Uterus (tissue), 4 donors: ENCODE results near the gene RIF1. TPM values are rescaled to one million over a fixed set of nuclear protein-coding genes. Genes with fewer than 3 reads are reported as not detected.

Source experiments
- DNase-seq, 2 donors: peaks; one replicate each; pipeline ENCODE4 v3.0.0-alpha.2; 2019 to 2020
- H3K27ac ChIP-seq, 2 donors: fragments of 200-600 bp; sonication (generic); 1 replicate in 1 of 2; 2 replicates in 1 of 2; pipeline ENCODE4 v1.5.1; 2016 to 2018
- H3K27me3 ChIP-seq, 2 donors: fragments of 200-600 bp; sonication (generic); one replicate each; pipeline ENCODE4 v1.5.1; 2018 to 2019; ENCODE audit warnings: control low read depth in 1 of 2
- H3K36me3 ChIP-seq, 2 donors: fragments of 200-600 bp; sonication (generic); one replicate each; pipeline ENCODE4 v1.5.1; 2019; ENCODE audit warnings: control low read depth in 1 of 2
- H3K4me1 ChIP-seq, 2 donors: fragments of 200-600 bp; sonication (generic); one replicate each; pipeline ENCODE4 v1.5.1; 2018 to 2019; ENCODE audit warnings: control low read depth in 1 of 2
- H3K4me3 ChIP-seq, 2 donors: fragments of 200-600 bp; sonication (generic); 1 replicate in 1 of 2; 2 replicates in 1 of 2; pipeline ENCODE4 v1.5.1; 2018 to 2019; ENCODE audit warnings: mild to moderate bottlenecking in 1 of 2
- H3K9me3 ChIP-seq, 2 donors: fragments of 200-600 bp; sonication (generic); one replicate each; pipeline ENCODE4 v1.5.1; 2019; ENCODE audit warnings: control low read depth in 1 of 2
- POLR2A ChIP-seq, 2 donors: fragments of 450-650 bp; IDR thresholded peaks; one replicate each; pipeline ENCODE4 v1.6.1; 2016; ENCODE audit warnings: antibody characterized with exemption in 2 of 2, mild to moderate bottlenecking in 1 of 2, moderate library complexity in 1 of 2
- intact Hi-C: fragments of 100-400 bp; cut with DNase I; formaldehyde crosslinking; loops from one replicate; pipeline ENCODE4 v1.15.1; 2023; ENCODE audit warnings: low total_unique reads
- total RNA-seq, 4 donors: library from RNA; depleted of rRNA in 3 of 4; stranded (reverse); fragments of >200 nt in 3 of 4; gene quantifications; one replicate each; pipeline versions ENCODE4 v1.1.0 to v1.2.4, GENCODE V29; 2014 to 2023
- TF ChIP-seq, protein P1 (sequence below), 4 experiments: fragments of 200-600 bp in 2 of 4; fragments of 450-650 bp in 2 of 4; sonication (generic) in 2 of 4; IDR thresholded peaks; one replicate each; pipeline ENCODE4 v1.5.1; 2016 to 2019; ENCODE audit warnings: antibody characterized with exemption in 4 of 4, mild to moderate bottlenecking in 2 of 4, moderate library complexity in 1 of 4
- donor health status: DM: yes; HTN: yes; CAD: no.

Gene RIF1
- total RNA-seq, 4 donors from 2014 or later, result 19.0 to 99.6 (median 56.3) TPM

DNA sequence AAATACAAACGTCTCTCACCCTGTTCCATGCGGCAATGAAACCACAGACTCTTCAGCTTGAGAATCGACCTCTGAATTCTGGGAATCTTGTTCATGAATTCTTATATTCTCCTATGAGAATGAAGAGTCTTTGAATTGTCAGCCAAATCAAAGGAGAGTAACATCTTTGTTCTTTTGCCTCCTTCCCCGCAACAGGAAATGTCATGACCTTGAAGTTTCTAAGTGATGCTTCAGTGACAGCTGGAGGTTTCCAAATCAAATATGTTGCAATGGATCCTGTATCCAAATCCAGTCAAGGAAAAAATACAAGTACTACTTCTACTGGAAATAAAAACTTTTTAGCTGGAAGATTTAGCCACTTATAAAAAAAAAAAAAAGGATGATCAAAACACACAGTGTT lies 30.5 kb upstream of the RIF1 start:
- TF ChIP-seq, protein P1, sequence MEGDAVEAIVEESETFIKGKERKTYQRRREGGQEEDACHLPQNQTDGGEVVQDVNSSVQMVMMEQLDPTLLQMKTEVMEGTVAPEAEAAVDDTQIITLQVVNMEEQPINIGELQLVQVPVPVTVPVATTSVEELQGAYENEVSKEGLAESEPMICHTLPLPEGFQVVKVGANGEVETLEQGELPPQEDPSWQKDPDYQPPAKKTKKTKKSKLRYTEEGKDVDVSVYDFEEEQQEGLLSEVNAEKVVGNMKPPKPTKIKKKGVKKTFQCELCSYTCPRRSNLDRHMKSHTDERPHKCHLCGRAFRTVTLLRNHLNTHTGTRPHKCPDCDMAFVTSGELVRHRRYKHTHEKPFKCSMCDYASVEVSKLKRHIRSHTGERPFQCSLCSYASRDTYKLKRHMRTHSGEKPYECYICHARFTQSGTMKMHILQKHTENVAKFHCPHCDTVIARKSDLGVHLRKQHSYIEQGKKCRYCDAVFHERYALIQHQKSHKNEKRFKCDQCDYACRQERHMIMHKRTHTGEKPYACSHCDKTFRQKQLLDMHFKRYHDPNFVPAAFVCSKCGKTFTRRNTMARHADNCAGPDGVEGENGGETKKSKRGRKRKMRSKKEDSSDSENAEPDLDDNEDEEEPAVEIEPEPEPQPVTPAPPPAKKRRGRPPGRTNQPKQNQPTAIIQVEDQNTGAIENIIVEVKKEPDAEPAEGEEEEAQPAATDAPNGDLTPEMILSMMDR (IDR thresholded peaks at IDR 0.05), result no peak
- TF ChIP-seq POLR2A (IDR thresholded peaks at IDR 0.05), result no peak
- intact Hi-C loops, result no loop called here
- H3K36me3 ChIP-seq, result no peaks in the 10 kb centered on the region
- H3K4me3 ChIP-seq, result no peak overlapping the region
- H3K27ac ChIP-seq, result no peak overlapping the region
- H3K4me1 ChIP-seq, result no peaks in the 10 kb centered on the region
- H3K9me3 ChIP-seq, result no peaks in the 10 kb centered on the region
- H3K27me3 ChIP-seq, result no peaks in the 10 kb centered on the region
- no peak for DNase-seq

DNA sequence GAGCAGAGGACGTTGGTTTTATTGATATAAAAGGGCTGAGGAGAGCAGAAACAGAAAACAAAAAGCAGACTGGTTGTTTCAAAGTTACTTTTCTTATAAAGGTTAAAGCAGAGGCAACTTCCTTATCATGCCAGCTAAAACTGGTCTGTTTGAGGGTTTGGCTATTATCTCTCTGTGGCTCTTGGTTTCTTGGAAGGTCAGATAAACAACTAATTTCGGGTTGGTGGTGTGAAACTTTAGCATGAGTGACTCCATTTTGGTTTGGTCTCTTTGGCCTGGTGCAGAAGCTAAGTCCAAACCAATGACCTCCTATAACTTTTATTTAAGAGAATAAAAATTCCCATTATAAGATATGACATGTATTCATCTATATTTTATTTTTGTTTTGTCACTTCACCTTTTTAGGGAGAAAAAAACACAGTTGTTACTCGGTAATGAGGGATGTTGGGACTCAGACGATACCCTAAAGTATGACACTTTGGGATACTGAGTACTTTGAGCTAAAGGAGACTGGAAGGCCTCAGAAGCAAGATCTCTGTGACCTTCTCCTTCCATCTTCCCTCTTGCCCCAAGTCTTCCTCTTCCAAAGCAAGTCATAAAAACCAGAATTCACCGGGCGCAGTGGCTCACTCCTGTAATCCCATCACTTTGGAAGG lies 29.0 kb upstream of the RIF1 start:
- H3K27ac ChIP-seq, result no peak overlapping the region
- H3K9me3 ChIP-seq, result no peaks in the 10 kb centered on the region
- TF ChIP-seq, protein P1 (IDR thresholded peaks at IDR 0.05), result no peak
- no peak for TF ChIP-seq POLR2A (IDR thresholded peaks at IDR 0.05)
- intact Hi-C loops, result no loop called here
- H3K4me1 ChIP-seq, result no peaks in the 10 kb centered on the region
- H3K4me3 ChIP-seq, result no peak overlapping the region
- no peaks in the 10 kb centered on the region for H3K27me3 ChIP-seq
- DNase-seq, result no peak
- no peaks in the 10 kb centered on the region for H3K36me3 ChIP-seq

DNA sequence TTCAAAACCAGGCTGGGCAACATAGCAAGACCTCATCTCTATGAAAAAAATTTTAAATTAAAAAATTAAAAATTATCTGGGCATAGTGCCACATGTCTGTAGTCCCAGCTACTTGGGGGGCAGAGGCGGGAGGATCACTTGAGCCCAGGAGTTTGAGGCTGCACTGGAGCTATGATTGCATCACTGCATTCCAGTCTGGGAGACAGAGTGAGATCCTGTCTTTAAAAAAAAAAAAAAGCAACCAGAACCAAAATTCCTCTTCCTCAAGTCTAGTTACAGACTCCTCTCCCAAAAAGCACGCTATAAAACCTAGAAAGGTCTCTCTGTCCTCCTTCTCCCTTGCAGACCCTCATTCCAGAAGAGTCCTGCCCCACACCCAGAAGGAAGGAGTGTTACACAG lies 28.4 kb upstream of the RIF1 start:
- Histone ChIP-seq H3K27me3 (no peaks in the 10 kb centered on the region), H3K9me3 (no peaks in the 10 kb centered on the region), H3K4me3 (no peak overlapping the region), H3K36me3 (no peaks in the 10 kb centered on the region), H3K27ac (no peak overlapping the region), H3K4me1 (no peaks in the 10 kb centered on the region)
- intact Hi-C loops, result no loop called here
- DNase-seq, result no peak
- TF ChIP-seq, protein P1 (IDR thresholded peaks at IDR 0.05), result no peak
- no peak for TF ChIP-seq POLR2A (IDR thresholded peaks at IDR 0.05)

DNA sequence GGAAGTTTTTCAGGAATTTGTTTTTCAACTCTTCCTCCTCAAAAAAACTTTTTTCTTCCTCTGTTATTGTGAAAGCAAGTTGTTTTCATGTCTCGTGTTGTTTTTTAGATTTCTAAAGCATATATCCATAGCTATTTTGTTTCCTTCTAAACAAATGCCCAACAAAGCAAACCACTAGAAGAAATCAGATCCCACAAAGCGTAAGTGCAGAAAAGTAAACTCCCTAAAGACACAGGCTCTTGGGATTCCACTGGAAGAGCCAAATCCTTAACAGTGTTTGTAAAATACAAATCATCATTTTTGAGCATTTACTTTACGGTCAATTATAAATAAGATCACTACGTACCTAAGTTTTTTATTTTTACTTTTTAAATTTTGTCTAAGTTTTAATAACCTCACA lies 21.7 kb upstream of the RIF1 start:
- DNase-seq, result no peak
- H3K36me3 ChIP-seq, result no peaks in the 10 kb centered on the region
- no peak overlapping the region for H3K4me3 ChIP-seq
- H3K4me1 ChIP-seq, result no peaks in the 10 kb centered on the region
- H3K27ac ChIP-seq, result no peak overlapping the region
- TF ChIP-seq, protein P1 (IDR thresholded peaks at IDR 0.05), result no peak
- no peak for TF ChIP-seq POLR2A (IDR thresholded peaks at IDR 0.05)
- H3K27me3 ChIP-seq, result no peaks in the 10 kb centered on the region
- intact Hi-C loops, result no loop called here
- H3K9me3 ChIP-seq, result no peaks in the 10 kb centered on the region

DNA sequence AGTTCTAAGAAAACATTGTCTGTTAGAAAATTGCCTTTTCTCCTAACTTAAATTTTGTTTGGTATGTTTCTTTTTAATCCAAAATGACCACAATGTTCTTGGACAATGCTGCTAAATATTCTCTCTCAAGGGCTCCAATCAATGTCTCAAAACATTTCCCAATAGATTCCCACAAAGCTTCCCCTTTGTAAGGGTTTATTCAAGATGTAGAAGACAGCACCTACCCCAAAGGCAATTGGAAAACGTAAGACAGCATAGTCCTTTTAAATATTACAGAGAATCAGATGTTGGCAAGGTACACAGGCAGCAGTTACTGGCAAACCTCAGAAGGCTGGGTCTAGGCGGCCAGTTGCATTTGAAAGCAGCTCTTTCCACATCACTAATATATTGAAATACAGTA lies 18.3 kb upstream of the RIF1 start:
- no peaks in the 10 kb centered on the region for H3K9me3 ChIP-seq
- no peaks in the 10 kb centered on the region for H3K36me3 ChIP-seq
- DNase-seq, result no peak
- H3K27ac ChIP-seq, result no peak overlapping the region
- intact Hi-C loops, result no loop called here
- no peak for TF ChIP-seq POLR2A (IDR thresholded peaks at IDR 0.05)
- TF ChIP-seq, protein P1 (IDR thresholded peaks at IDR 0.05), result no peak
- no peaks in the 10 kb centered on the region for H3K4me1 ChIP-seq
- no peak overlapping the region for H3K4me3 ChIP-seq
- H3K27me3 ChIP-seq, result no peaks in the 10 kb centered on the region
